Left kidney (tissue), 2 donors: ENCODE data around the gene TPGS1. TPM values are rescaled to one million over a fixed set of nuclear protein-coding genes. Genes with fewer than 3 reads are reported as not detected.

Experiments used
- DNase-seq: peaks from one replicate; pipeline ENCODE4 v3.0.0-alpha.2; 2013
- polyA plus RNA-seq: library from polyadenylated mRNA; unstranded; fragments of 120-200 nt; gene quantifications from one replicate; pipeline ENCODE4 v1.2.1, GENCODE V29; 2013; ENCODE audit not compliant: insufficient read length

The TPGS1 gene
- polyA plus RNA-seq, 1 donor = 5.9 TPM

- no peak for DNase-seq
Observed at GRCh38 chr19:494171-495080, 12.9 kb upstream of the TPGS1 start.

GRCh38 chr19:495081-495401 is 12.3 kb upstream of the TPGS1 start:
- DNase-seq = no peak

DNA sequence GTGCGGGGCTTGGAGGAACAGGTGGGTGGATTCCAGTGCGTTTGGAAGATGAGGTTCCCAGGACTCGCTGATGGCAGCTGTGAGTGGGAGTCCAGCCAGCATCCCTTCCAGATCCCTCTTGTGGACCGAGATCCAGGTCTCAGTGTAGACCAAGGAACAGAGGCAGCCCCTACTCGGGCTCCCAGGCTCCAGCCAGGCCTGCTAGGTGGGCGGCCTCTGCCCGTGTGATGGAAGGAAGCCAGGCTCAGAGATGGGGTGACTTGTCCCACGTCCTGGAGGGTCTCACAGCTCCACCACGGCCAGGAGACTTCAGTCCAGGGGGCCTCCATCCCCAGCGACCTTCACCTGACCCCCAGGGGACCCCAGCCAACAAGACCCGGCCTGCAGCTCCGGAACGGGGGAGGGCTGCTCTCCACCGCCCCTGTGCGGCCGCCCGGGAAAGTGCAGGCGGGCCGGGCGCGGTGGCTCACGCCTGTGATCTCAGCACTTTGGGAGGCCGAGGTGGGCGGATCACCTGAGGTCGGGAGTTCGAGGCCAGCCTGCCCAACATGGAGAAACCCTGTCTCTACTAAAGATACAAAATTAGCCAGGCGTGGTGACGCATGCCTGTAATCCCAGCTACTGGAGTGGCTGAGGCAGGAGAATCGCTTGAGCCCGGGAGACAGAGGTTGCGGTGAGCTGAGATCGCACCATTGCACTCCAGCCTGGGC is 11.7 kb upstream of the TPGS1 start:
- no peak for DNase-seq

DNA sequence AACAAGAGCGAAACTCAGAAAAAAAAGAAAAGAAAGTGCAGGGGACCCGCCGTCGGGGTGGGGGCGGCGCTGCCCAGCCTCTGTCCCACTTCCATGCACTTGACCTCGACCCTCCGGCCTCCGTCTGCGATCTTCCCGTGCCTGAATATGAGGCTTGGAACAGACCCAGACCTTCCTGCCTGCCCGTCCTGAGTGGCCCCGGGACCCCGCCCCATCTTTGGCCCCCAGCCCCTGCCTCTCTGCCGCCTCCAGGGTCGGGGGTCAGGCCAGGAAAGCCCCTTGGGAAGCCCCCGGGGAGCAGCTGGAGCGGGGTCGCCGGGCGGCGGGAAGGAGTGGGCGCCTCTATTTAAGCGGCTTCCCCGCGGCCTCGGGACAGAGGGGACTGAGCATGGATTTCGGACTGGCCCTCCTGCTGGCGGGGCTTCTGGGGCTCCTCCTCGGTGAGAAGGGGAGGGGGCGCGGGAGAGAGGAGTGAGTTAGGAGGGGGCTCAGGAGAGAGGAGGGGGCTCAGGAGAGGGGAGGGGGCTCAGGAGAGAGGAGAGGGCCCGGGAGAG is 11.1 kb upstream of the TPGS1 start, which contains the start of gene MADCAM1:
TSS of gene MADCAM1 (plus strand) at position 375 of the 554 bp plus-strand sequence. CDS start at position 389, 14 bp downstream.
- DNase-seq = no peak

DNA sequence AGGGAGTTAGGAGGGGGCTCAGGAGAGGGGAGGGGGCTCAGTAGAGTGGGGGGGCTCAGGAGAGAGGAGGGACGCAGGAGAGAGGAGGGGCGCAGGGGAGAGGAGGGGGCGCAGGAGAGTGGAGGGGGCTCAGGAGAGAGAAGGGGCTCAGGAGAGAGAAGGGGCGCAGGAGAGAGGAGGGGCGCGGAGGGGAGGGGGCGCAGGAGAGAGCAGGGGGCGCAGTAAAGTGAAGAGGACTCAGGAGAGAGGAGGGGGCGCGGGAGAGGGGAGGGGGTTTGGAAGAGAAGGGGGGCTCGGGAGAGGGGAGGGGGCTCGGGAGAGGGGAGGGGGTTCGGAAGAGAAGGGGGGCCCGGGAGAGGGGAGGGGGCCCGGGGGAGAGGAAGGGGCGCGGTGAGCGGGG is 10.3 kb upstream of the TPGS1 start:
- no peak for DNase-seq

- DNase-seq = no peak
Observed at GRCh38 chr19:497491-497868, 9.8 kb upstream of the TPGS1 start.

DNA sequence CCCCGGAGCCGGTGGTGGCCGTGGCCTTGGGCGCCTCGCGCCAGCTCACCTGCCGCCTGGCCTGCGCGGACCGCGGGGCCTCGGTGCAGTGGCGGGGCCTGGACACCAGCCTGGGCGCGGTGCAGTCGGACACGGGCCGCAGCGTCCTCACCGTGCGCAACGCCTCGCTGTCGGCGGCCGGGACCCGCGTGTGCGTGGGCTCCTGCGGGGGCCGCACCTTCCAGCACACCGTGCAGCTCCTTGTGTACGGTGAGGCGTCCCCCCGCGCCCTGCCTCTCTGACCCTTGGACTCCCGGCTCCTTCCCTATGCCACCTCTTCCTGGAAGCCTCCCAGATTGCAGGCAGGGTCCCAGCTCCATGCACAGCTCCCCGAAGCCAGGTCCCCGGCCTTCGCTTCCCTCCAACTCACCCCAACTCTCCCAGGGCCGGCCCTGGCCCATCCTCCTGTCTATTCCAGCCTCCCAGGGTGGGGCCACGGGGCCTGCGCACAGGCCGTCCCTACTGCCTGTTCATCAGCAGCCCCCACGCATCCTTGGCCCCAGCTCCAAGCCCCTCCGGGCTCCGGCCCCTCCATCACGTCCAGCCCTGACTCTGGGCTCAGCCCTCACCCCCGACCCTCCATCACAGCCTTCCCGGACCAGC is 9.3 kb upstream of the TPGS1 start:
- no peak for DNase-seq

- no peak for DNase-seq
Observed at GRCh38 chr19:498511-498891, 8.8 kb upstream of the TPGS1 start.

DNA sequence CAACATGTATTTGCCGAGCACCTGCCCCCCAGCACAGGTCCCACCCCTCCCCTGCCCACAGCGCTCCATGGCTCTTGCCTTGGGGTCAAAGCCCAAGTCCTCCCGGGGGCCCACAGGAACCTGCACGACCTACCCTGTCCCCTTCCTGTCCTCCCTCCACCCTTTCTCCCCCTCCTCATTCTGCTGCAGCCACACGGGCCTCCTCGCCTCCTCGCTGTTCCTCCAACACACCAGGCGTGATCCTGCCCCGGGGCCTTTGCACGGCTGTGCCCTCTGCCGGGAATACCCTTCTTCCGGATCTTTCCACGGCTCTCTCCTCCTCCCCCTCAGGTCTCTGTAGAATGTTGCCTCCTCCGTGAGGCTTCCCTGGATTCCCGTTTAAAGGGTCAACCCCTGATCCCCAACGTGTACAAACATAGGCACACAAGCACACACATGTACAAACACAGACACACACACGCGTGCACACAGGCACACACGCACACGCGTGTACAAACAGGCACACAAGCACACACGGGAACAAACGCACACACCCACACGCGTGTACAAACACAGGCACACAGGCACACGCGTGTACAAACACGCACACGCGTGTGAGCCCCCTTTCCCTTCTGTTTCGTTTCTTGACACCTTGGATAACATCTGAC is 8.2 kb upstream of the TPGS1 start:
- DNase-seq = no peak

- DNase-seq = no peak
Observed at GRCh38 chr19:501646-502045, 5.7 kb upstream of the TPGS1 start.

DNA sequence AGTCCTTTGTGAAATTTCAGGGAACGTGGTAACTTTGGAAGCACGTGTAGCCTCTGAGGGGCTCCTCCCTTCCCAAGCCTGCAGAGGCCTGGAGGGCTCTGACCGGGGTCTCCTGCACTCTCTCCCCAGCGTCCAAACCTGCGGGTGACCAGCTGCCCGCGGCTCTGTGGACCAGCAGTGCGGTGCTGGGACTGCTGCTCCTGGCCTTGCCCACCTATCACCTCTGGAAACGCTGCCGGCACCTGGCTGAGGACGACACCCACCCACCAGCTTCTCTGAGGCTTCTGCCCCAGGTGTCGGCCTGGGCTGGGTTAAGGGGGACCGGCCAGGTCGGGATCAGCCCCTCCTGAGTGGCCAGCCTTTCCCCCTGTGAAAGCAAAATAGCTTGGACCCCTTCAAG is 2.7 kb upstream of the TPGS1 start:
- DNase-seq = no peak

- peak; percentile 100 for DNase-seq
Observed at GRCh38 chr19:506404-507285, 652 bp upstream of the TPGS1 start.

GRCh38 chr19:508204-509150 is 1.2 kb downstream of the TPGS1 start:
- DNase-seq = no peak

DNA sequence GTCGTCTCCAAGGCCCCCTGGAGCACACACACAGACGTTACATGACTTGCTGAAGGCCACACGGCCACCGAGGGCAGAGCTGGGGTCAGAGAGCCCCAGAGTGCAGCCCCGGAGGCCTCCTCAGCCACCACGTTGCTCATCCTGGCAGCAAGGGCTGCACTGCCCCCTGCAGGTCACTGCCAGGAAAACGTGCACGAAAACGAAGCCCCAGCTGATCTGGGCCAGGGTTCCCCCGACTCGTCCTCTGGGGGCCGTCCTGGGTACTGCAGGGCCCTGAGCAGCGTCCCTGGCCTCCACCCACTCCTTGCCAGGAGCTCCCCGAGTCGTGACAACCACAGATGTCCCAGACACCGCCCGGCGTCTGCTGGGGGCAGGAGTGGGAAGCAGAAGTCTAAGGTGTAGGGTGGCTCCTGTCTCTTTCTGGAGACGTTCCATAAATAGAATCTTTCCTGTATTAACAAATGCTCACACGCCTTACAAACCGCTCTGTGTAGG is 3.4 kb downstream of the TPGS1 start:
- peak; percentile 75 for DNase-seq

GRCh38 chr19:511101-511851 is 4.0 kb downstream of the TPGS1 start:
- DNase-seq = no peak

DNA sequence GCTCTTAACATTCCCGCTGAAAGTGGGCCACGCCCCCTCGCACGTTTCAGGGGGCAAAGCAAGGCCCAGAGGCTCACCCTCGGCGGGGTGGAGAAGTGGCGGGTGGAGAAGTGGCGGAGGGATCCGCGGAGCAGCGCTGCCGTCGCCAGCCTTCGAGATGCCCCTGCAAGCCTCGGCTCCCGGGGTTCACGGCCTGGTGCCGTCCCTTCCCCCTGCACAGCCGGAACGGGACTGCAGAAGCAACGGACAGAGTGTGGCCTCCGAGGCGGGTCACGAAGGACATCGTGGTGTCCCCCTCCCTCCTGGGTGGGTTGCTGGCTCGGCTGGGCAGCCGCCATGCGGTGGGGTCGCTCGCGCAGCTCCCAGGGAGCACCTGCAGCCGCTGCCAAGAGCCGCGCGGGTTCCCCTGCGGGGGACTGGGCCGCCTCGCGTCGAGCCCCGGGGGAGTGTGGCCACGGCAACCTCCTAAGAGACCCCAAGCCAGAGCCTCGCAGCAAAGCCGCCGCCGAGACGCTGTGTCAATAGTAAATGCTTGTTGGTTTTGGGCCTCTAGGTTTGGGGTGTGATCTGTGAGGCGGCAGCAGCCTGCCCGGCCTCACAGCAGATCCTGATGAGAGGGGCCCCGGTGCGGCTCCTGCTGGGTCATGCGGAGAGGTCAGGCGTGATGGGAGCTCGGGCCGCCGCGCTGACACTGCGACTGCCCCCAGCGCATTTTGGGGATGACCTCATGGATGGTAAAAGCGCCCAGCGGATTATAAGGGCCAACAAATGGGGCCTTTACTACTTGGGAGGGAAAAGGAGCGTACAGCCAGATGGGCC is 5.5 kb downstream of the TPGS1 start:
- DNase-seq = no peak

DNA sequence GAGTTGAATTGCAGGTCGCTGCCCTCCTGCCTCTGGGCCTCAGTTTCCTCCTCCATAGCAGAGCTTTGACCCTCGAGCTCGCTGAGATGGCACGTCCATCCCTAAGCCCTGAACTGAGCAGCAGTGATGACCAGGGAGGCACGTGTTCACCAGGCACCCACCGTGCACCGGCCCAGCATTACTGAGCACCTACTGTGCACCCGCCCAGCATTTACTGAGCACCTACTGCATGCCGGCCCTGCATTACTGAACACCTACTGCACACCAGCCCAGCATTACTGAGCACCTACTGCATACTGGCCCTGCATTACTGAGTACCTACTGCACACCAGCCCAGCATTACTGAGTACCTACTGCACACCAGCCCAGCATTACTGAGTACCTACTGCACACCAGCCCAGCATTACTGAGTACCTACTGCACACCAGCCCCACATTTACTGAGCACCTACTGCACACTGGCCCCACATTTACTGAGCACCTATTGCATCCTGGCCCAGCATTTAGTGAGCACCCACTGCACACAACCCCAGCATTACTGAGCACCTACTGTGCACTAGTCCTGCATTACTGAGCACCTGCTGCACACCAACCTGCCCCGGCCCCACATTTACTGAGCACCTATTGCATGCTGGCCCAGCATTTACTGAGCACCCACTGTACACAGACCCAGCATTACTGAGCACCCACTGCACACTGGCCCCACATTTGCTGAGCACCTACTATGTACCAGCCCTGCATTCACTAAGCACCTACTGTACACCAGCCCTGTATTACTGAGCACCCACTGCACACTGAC is 6.3 kb downstream of the TPGS1 start:
- no peak for DNase-seq
